Endothelial cell of umbilical vein (primary cell): Measurements from ENCODE around the gene CA6. TPM values are rescaled to one million over a fixed set of nuclear protein-coding genes. Genes with fewer than 3 reads are reported as not detected.

Experiments
- BruUV-seq: library from RNA; stranded (reverse); fragments of 400-500 nt; replicated peaks from 2 replicates; lab custom pipeline; 2021; lab: Mats Ljungman, UMichigan
- CTCF ChIA-PET: fragments of 300-600, 350-600 bp; sonication (Branson Sonifier 250); formaldehyde crosslinking; loops from one replicate; lab custom pipeline; 2021; ENCODE audit warnings: antibody characterized with exemption, inconsistent platforms; lab: Charles Lee
- POLR2A ChIA-PET: fragments of 300-600, 350-600 bp; sonication (Branson Sonifier 250); formaldehyde crosslinking; loops from one replicate; lab custom pipeline; 2021; ENCODE audit warnings: antibody characterized with exemption, inconsistent platforms; lab: Charles Lee
- DNase-seq: peaks from one replicate; pipeline ENCODE4 v3.0.0-alpha.2; 2011; ENCODE audit warnings: low read depth, low spot score
- FAIRE-seq: peaks from 2 replicates; lab custom pipeline; 2011; peaks lifted over from hg19 to GRCh38; lab: Jason Lieb, UNC
- H2AFZ ChIP-seq: 2 replicates; pipeline ENCODE4 v1.6.0; 2012; ENCODE audit warnings: low read depth, low read length, control low read depth, inconsistent platforms
- H3K27ac ChIP-seq: 2 replicates; pipeline ENCODE4 v1.5.1; 2011; ENCODE audit warnings: low read depth, mild to moderate bottlenecking, control low read depth, low read length, moderate library complexity; ENCODE audit not compliant: insufficient read depth
- H3K27me3 ChIP-seq, 2 experiments: 2 replicates each; pipeline versions ENCODE4 v1.6.0 to v1.6.1; 2011; ENCODE audit warnings: low read length in 2 of 2, mixed read lengths in 1 of 2; ENCODE audit not compliant: control insufficient read depth in 2 of 2, insufficient read depth in 2 of 2
- H3K36me3 ChIP-seq, 2 experiments: 2 replicates in 1 of 2; 3 replicates in 1 of 2; pipeline ENCODE4 v1.5.1; 2011; ENCODE audit warnings: low read length in 2 of 2, mild to moderate bottlenecking in 1 of 2, moderate library complexity in 1 of 2; ENCODE audit not compliant: control insufficient read depth in 2 of 2, insufficient read depth in 2 of 2; ENCODE audit errors: extremely low read depth in 1 of 2
- H3K4me1 ChIP-seq: 3 replicates; pipeline ENCODE4 v1.5.1; 2011; ENCODE audit warnings: mild to moderate bottlenecking, low read length; ENCODE audit not compliant: control insufficient read depth, insufficient read depth; ENCODE audit errors: extremely low read depth
- H3K4me2 ChIP-seq: 2 replicates; pipeline ENCODE4 v1.6.1; 2011; ENCODE audit warnings: low read length, control low read depth, mixed read lengths; ENCODE audit not compliant: insufficient read depth
- H3K4me3 ChIP-seq, 3 experiments: fragments of 200-600 bp in 1 of 3; sonication (generic), shearing (Covaris generic) in 1 of 3; replicated peaks in 1 of 3; 2 replicates each; pipeline ENCODE4 v1.5.1; 2011 to 2016; ENCODE audit warnings: control low read depth in 3 of 3, low read length in 3 of 3, mild to moderate bottlenecking in 2 of 3, inconsistent platforms in 1 of 3, low read depth in 1 of 3, moderate library complexity in 1 of 3; ENCODE audit not compliant: insufficient read depth in 1 of 3
- H3K79me2 ChIP-seq: 2 replicates; pipeline ENCODE4 v1.6.0; 2012; ENCODE audit warnings: low read length, inconsistent platforms; ENCODE audit not compliant: control insufficient read depth, insufficient read depth
- H3K9ac ChIP-seq: replicated peaks from 2 replicates; pipeline ENCODE3; 2011; ENCODE audit warnings: low read length, control low read depth; ENCODE audit not compliant: insufficient read depth; ENCODE audit errors: extremely low read depth
- H3K9me1 ChIP-seq: replicated peaks from 3 replicates; pipeline ENCODE4 v1.6.0; 2011; ENCODE audit warnings: mild to moderate bottlenecking, low read length; ENCODE audit not compliant: control insufficient read depth, insufficient read depth; ENCODE audit errors: extremely low read depth
- H3K9me3 ChIP-seq: replicated peaks from 2 replicates; pipeline ENCODE4 v1.5.1; 2012; ENCODE audit warnings: low read length, inconsistent platforms; ENCODE audit not compliant: control insufficient read depth, insufficient read depth
- H4K20me1 ChIP-seq: replicated peaks from 2 replicates; pipeline ENCODE3; 2011; ENCODE audit warnings: mild to moderate bottlenecking, low read length; ENCODE audit not compliant: control insufficient read depth, insufficient read depth; ENCODE audit errors: extremely low read depth
- EZH2 ChIP-seq: IDR thresholded peaks from 2 replicates; pipeline ENCODE4 v1.6.1; 2012; ENCODE audit warnings: borderline replicate concordance, low read depth, mild to moderate bottlenecking, moderate library complexity, low read length, inconsistent platforms; ENCODE audit not compliant: severe bottlenecking
- FOS ChIP-seq: IDR thresholded peaks from 2 replicates; pipeline ENCODE4 v1.6.1; 2011; ENCODE audit warnings: mild to moderate bottlenecking, low read length, moderate library complexity, borderline replicate concordance; ENCODE audit not compliant: insufficient read depth
- GATA2 ChIP-seq: IDR thresholded peaks from 2 replicates; pipeline ENCODE4 v1.7.0; 2011; ENCODE audit warnings: low read depth, mild to moderate bottlenecking, moderate library complexity, mixed read lengths, low read length; ENCODE audit not compliant: insufficient read length, insufficient read depth
- JUN ChIP-seq: IDR thresholded peaks from 2 replicates; pipeline ENCODE4 v1.6.1; 2011; ENCODE audit warnings: borderline replicate concordance, low read depth; ENCODE audit not compliant: insufficient read length, insufficient read depth
- MYC ChIP-seq: IDR thresholded peaks from one replicate; pipeline ENCODE4 v1.6.1; 2011; ENCODE audit warnings: mild to moderate bottlenecking, low read depth, low read length
- dilution Hi-C: fragments of 300-500 bp; cut with MboI; formaldehyde crosslinking; loops from one replicate; pipeline ENCODE4 v1.15.0; 2019; ENCODE audit warnings: low sequenced_read_pairs; ENCODE audit not compliant: extremely low pct_ligation_motif_present
- intact Hi-C: fragments of 100-400 bp; cut with micrococcal nuclease; formaldehyde crosslinking; loops from one replicate; pipeline ENCODE4 v1.10.0; 2022
- polyA plus RNA-seq, 4 experiments: library from polyadenylated mRNA; depleted of rRNA in 3 of 4; stranded (reverse) in 3 of 4; unstranded in 1 of 4; fragments of >200 nt; gene quantifications; 2 replicates each; pipeline versions ENCODE4 v1.2.1 to v1.2.3, GENCODE V29; 2011 to 2012; ENCODE audit warnings: missing spikeins in 1 of 4
- total RNA-seq: library from RNA; stranded (reverse); gene quantifications from 2 replicates; pipeline ENCODE4 v1.2.3, GENCODE V29; 2021
- TF ChIP-seq, protein P1 (sequence below), 2 donors: IDR thresholded peaks; 1 replicate in 1 of 2; 2 replicates in 1 of 2; pipeline ENCODE4 v1.5.1; 2011; ENCODE audit warnings: low read length in 2 of 2, mild to moderate bottlenecking in 2 of 2, moderate library complexity in 2 of 2, control low read depth in 1 of 2, inconsistent platforms in 1 of 2, low read depth in 1 of 2; ENCODE audit not compliant: insufficient read depth in 1 of 2; ENCODE audit errors: extremely low read depth in 1 of 2

Gene CA6
- total and polyA plus RNA-seq, 2 donors (not counting 3 experiments of a cell fraction or from before 2014, with no cell fraction given): not detected

GRCh38 chr1:8965121-8965820 is 19.6 kb downstream of the CA6 start:
- Histone ChIP-seq H3K27ac (no peak overlapping the region), H3K4me3 (no peak overlapping the region), H3K9ac (no peak overlapping the region), H3K36me3 (no peaks in the 10 kb centered on the region), H3K4me2 (no peak overlapping the region), H3K79me2 (no peaks in the 10 kb centered on the region), H3K9me1 (no peaks in the 10 kb centered on the region), H3K9me3 (no peaks in the 10 kb centered on the region), H4K20me1 (no peaks in the 10 kb centered on the region), H3K4me1 (peaks cover 3% of the 10 kb centered on the region), H3K27me3 (no peaks in the 10 kb centered on the region), H2AFZ (no peak overlapping the region)
- ChIA-PET CTCF (interaction anchor here (0.9 to 4.0 kb wide), 3 partner anchors 21 to 40 kb away, joined by 3 to 64 read pairs (median 3); no protein-coding TSS in a partner anchor), POLR2A (no interaction called here)
- intact Hi-C loops (no loop called here), dilution Hi-C loops (no loop called here)
- TF ChIP-seq, protein P1, sequence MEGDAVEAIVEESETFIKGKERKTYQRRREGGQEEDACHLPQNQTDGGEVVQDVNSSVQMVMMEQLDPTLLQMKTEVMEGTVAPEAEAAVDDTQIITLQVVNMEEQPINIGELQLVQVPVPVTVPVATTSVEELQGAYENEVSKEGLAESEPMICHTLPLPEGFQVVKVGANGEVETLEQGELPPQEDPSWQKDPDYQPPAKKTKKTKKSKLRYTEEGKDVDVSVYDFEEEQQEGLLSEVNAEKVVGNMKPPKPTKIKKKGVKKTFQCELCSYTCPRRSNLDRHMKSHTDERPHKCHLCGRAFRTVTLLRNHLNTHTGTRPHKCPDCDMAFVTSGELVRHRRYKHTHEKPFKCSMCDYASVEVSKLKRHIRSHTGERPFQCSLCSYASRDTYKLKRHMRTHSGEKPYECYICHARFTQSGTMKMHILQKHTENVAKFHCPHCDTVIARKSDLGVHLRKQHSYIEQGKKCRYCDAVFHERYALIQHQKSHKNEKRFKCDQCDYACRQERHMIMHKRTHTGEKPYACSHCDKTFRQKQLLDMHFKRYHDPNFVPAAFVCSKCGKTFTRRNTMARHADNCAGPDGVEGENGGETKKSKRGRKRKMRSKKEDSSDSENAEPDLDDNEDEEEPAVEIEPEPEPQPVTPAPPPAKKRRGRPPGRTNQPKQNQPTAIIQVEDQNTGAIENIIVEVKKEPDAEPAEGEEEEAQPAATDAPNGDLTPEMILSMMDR (IDR thresholded peaks at IDR 0.05; ENCODE audit: extremely low read depth in 1 of 2, insufficient read depth in 1 of 2, low read depth in 1 of 2, low read length in 2 of 2): no peak
- no peak for TF ChIP-seq EZH2
- TF ChIP-seq FOS: no peak
- no peak for TF ChIP-seq MYC
- TF ChIP-seq JUN: no peak
- TF ChIP-seq GATA2: no peak
- no peak for FAIRE-seq
- no peak for DNase-seq
- BruUV-seq: no TSS peak
